Sciatic nerve (tissue), 1 donor: ENCODE data around the gene DRC7. TPM values are rescaled to one million over a fixed set of nuclear protein-coding genes. Genes with fewer than 3 reads are reported as not detected.

Experiments
- microRNA-seq: library from miRNA; unstranded; fragments of <30 nt; microRNA quantifications from one replicate; pipeline ENCODE4 v1.2.0, GENCODE V29; 2020
- total RNA-seq: library from RNA; stranded (reverse); fragmentation: NEBNext Ultra II Directional; extraction: Animal tissue kit (Norgen Biotek cat#: 25700); gene quantifications from one replicate; pipeline ENCODE4 v1.2.1, GENCODE V29; 2021
- donor health status: DM: no; HTN: no; CAD: no.

DRC7 gene
- total RNA-seq, 1 donor from 2014 or later, result not detected

Small RNA genes within 50 kb of the gene (microRNA-seq; reads per million reads assigned to microRNA genes)
- not detected for gene MIR6772

Other genes with a start within 250 kb of the DRC7 start
- gene CIAPIN1, start 247.4 kb upstream of the DRC7 start, total RNA-seq, result 28.1 TPM
- gene COQ9, start 247.3 kb upstream of the DRC7 start, total RNA-seq, result 31.2 TPM
- 42.6 TPM for gene POLR2C, start 232.1 kb upstream of the DRC7 start, total RNA-seq
- 22.6 TPM for gene DOK4, start 208.3 kb upstream of the DRC7 start, total RNA-seq
- 14.3 TPM for gene CCDC102A, start 158.2 kb upstream of the DRC7 start, total RNA-seq
- gene ADGRG5, start 152.2 kb upstream of the DRC7 start, total RNA-seq, result 1.2 TPM
- 47.4 TPM for gene ADGRG1, start 66.2 kb upstream of the DRC7 start, total RNA-seq
- gene ADGRG3, start 26.5 kb upstream of the DRC7 start, total RNA-seq, result 4.6 TPM
- 14.7 TPM for gene KATNB1, start 41.0 kb downstream of the DRC7 start, total RNA-seq
- 94.3 TPM for gene KIFC3, start 107.7 kb downstream of the DRC7 start, total RNA-seq